Activated CD4-positive, CD25-positive, alpha-beta regulatory T cell treated with anti-CD3 and anti-CD28 coated beads, Interleukin-2, amount 50 U/mL, for 72 hours (primary cell): Measurements from ENCODE around the gene SEMA3G.

ENCODE experiments used
- DNase-seq: peaks from one replicate; pipeline ENCODE4 v3.0.0; 2021

SEMA3G gene

GRCh38 chr3:52408466-52408865, 36.4 kb downstream of the SEMA3G start:
- no peak for DNase-seq

GRCh38 chr3:52407779-52408178, 37.1 kb downstream of the SEMA3G start:
- no peak for DNase-seq

GRCh38 chr3:52406791-52407510, 38.0 kb downstream of the SEMA3G start:
- no peak for DNase-seq

- no peak for DNase-seq
Measured at GRCh38 chr3:52406231-52406661, 38.7 kb downstream of the SEMA3G start.

GRCh38 chr3:52405601-52406110, 39.2 kb downstream of the SEMA3G start:
- no peak for DNase-seq

GRCh38 chr3:52405066-52405465, 39.8 kb downstream of the SEMA3G start:
- no peak for DNase-seq

GRCh38 chr3:52404391-52404790, 40.5 kb downstream of the SEMA3G start:
- DNase-seq = no peak

GRCh38 chr3:52403955-52404354, 40.9 kb downstream of the SEMA3G start:
- no peak for DNase-seq

- no peak for DNase-seq
Measured at GRCh38 chr3:52403271-52403841, 41.5 kb downstream of the SEMA3G start.

GRCh38 chr3:52402706-52403270, 42.1 kb downstream of the SEMA3G start:
- no peak for DNase-seq

GRCh38 chr3:52402101-52402521, 42.8 kb downstream of the SEMA3G start:
- no peak for DNase-seq

- DNase-seq = no peak
Measured at GRCh38 chr3:52401551-52401950, 43.4 kb downstream of the SEMA3G start.

GRCh38 chr3:52401021-52401420, 43.9 kb downstream of the SEMA3G start:
- no peak for DNase-seq

- no peak for DNase-seq
Measured at GRCh38 chr3:52400275-52400793, 44.6 kb downstream of the SEMA3G start.

GRCh38 chr3:52399593-52399992, 45.3 kb downstream of the SEMA3G start:
- no peak for DNase-seq

GRCh38 chr3:52399131-52399530, 45.8 kb downstream of the SEMA3G start:
- DNase-seq = no peak

GRCh38 chr3:52398670-52399081, 46.2 kb downstream of the SEMA3G start:
- no peak for DNase-seq

GRCh38 chr3:52397676-52398399, 47.1 kb downstream of the SEMA3G start:
- no peak for DNase-seq

- DNase-seq = no peak
Measured at GRCh38 chr3:52396907-52397591, 47.9 kb downstream of the SEMA3G start.

GRCh38 chr3:52396011-52396906, 48.6 kb downstream of the SEMA3G start:
- no peak for DNase-seq

GRCh38 chr3:52395503-52395865, 49.4 kb downstream of the SEMA3G start:
- no peak for DNase-seq
